ENCODE data around the gene P2RY8.

P2RY8 gene

GRCh38 chrX:1423215-1423614, 113.8 kb downstream of the P2RY8 start:
- DNase-seq (ENCODE audit: low read depth), result no peak
- no peak overlapping the region for H3K4me3 ChIP-seq (ENCODE audit: control insufficient read depth, low read depth, low read length)
- no peak for TF ChIP-seq CTCF (IDR thresholded peaks at IDR 0.05; ENCODE audit: control insufficient read depth, insufficient read depth, low read depth, low read length, missing control alignments)

- TF ChIP-seq CTCF (IDR thresholded peaks at IDR 0.05; ENCODE audit: control insufficient read depth, insufficient read depth, low read depth, low read length, missing control alignments), result no peak
- no peak overlapping the region for H3K4me3 ChIP-seq (ENCODE audit: control insufficient read depth, low read depth, low read length)
- no peak for DNase-seq (ENCODE audit: low read depth)
Measured at GRCh38 chrX:1422135-1422465, 114.9 kb downstream of the P2RY8 start.

GRCh38 chrX:1421433-1422134, 115.4 kb downstream of the P2RY8 start:
- DNase-seq (ENCODE audit: low read depth), result no peak
- H3K4me3 ChIP-seq (ENCODE audit: control insufficient read depth, low read depth, low read length), result no peak overlapping the region
- no peak for TF ChIP-seq CTCF (IDR thresholded peaks at IDR 0.05; ENCODE audit: control insufficient read depth, insufficient read depth, low read depth, low read length, missing control alignments)

GRCh38 chrX:1420371-1420770, 116.6 kb downstream of the P2RY8 start:
- no peak overlapping the region for H3K4me3 ChIP-seq (ENCODE audit: control insufficient read depth, low read depth, low read length)
- no peak for TF ChIP-seq CTCF (IDR thresholded peaks at IDR 0.05; ENCODE audit: control insufficient read depth, insufficient read depth, low read depth, low read length, missing control alignments)
- DNase-seq (ENCODE audit: low read depth), result no peak

GRCh38 chrX:1419545-1420355, 117.2 kb downstream of the P2RY8 start:
- no peak for DNase-seq (ENCODE audit: low read depth)
- no peak for TF ChIP-seq CTCF (IDR thresholded peaks at IDR 0.05; ENCODE audit: control insufficient read depth, insufficient read depth, low read depth, low read length, missing control alignments)
- no peak overlapping the region for H3K4me3 ChIP-seq (ENCODE audit: control insufficient read depth, low read depth, low read length)

- H3K4me3 ChIP-seq (ENCODE audit: control insufficient read depth, low read depth, low read length), result no peak overlapping the region
- no peak for TF ChIP-seq CTCF (IDR thresholded peaks at IDR 0.05; ENCODE audit: control insufficient read depth, insufficient read depth, low read depth, low read length, missing control alignments)
- no peak for DNase-seq (ENCODE audit: low read depth)
Measured at GRCh38 chrX:1418901-1419544, 118.0 kb downstream of the P2RY8 start.
